GM18907 (cell line): ENCODE results near the gene COG2.
"Not testable (repeated sequence)": the region's sequence is repeated elsewhere in the genome, so short reads cannot be mapped to it uniquely, and the experiment has no call there.

Source experiments
- ATAC-seq: cut with Tn5 transposase; IDR thresholded peaks from one replicate; pipeline ENCODE4 v1.9.1; 2021; ENCODE audit warnings: mild to moderate bottlenecking, moderate library complexity; ENCODE audit not compliant: unreplicated experiment

The COG2 gene

GRCh38 chr1:230624097-230624713 is 18.1 kb upstream of the COG2 start:
- ATAC-seq, result no peak

- no peak for ATAC-seq
Observed at GRCh38 chr1:230626232-230626631, 16.0 kb upstream of the COG2 start.

DNA sequence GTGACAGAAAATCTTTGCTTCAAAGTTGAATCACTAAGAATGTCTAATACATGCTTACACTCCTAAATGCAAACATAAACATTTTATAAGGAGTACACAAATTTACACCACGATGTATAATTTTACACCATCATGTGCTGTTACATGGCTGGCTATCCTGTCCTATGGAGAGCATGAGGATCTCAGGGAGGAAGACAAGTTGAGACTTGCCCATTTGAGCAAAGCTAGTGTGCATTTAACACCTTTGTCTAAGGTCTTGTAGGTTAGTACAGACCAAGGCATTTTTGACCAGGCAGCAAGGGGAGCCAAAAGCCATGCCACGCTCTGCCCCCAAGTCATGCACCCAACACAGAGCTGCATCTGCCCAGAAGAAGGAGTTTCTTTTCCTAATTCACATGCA is 14.5 kb upstream of the COG2 start:
- ATAC-seq, result no peak

DNA sequence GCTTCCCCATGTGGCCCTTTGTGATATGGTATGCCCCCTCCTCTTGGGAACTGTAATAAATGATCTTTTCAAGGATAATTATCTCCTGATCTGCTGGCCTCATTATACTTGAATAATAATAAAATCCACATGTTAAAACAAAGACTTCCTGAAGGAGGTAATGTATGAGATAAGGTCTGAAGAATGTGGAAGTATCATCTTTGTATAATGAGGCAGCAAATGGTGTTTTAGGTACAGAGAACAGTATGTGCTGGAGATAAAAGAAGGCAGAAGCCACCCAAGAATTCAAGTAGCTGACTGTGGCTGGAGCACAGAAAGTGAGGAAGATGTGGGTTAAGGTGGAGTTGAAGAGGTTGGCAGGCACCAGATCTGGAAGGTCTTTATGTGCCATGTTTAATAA is 12.8 kb upstream of the COG2 start:
- no peak for ATAC-seq

DNA sequence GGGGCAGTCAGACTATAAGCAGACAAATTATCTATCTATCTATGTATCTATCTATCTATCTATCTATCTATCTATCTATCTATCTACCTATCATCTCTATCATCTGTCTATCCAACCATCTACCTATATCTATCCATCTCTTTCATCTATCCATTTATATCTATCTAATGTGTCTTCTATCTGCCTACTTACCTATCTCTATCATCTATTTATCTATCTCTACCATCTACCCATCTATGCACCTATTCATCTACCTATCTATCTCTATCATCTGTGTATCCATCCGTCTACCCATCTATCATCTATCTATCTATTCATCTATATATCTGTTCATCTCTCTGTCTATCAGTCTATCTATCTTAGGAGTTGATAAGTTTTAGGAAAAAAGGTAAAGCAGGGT is 10.8 kb upstream of the COG2 start:
- no peak for ATAC-seq

- ATAC-seq, result no peak
Observed at GRCh38 chr1:230632273-230632873, 9.9 kb upstream of the COG2 start.

DNA sequence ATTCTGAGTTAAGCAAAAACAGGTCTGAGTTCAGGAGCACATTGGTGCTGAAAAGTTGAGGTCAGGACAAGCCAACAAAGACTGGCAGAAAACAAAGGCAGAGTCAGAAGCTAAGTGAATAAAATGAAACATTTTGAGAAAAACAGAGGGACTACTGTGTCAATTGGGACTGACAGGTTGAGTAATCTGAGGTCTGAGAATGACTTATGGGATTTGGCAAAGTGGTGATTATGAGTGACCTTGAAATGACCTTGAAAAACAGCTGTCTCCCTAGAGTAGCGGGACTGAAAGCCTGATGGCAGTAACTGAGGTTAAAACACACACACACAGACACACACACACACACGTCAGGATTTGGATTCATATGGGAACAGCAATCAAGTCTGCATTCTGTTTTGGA is 8.8 kb upstream of the COG2 start:
- no peak for ATAC-seq

- ATAC-seq, result no peak
Observed at GRCh38 chr1:230634384-230634783, 7.9 kb upstream of the COG2 start.

- no peak for ATAC-seq
Observed at GRCh38 chr1:230636575-230637148, 5.6 kb upstream of the COG2 start.

- no peak for ATAC-seq
Observed at GRCh38 chr1:230639714-230640209, 2.5 kb upstream of the COG2 start.

GRCh38 chr1:230641346-230641745 is 935 bp upstream of the COG2 start:
- ATAC-seq, result no peak

DNA sequence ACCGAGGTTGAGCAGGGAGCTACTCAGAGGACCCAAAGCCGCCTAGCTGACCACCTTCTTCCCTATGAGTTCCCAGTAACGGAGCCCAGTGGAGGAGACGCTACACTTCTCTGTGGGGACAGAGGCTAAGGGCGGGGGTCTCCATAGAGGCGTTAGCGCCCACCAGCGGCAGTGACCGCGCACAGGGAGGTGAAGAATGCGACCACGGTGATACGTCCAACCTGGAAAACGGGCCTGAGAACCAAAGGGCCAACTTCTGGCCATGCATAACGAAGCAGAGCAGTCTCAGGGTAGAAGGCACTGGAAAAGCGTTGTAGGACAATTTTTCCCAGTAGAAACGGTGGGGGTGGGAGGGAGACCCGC is 400 bp upstream of the COG2 start:
- ATAC-seq, result peak; percentile 11

- ATAC-seq, result no peak
Observed at GRCh38 chr1:230643908-230644307, 1.6 kb downstream of the COG2 start.

DNA sequence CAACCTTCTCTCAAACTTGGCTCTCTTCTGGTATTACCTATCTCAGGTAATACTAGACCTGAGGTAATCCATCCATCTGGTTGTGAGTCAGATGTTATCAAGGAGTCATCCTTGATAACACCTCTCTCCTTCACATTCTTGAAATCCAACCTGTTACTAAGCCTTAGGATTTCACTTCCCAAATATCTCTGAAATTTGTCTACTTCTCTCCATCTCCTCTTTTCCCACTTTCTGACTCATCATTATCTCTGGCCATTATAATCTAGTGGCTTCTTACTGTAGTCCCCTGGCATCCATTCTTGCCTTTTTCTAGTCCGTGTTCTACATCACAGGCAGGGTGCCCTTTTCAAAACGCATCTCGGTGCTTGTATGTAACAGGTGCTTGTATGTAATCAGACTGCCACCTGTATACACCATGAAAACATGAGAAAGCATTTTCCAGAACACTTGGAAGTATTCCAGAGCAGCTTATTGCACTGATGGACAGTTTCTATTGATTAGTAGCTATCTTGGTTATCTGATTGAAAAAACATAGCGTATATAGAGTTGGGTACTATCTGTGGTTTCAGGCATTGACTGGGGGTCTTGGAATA is 4.5 kb downstream of the COG2 start:
- ATAC-seq, result no peak

GRCh38 chr1:230647321-230647720 is 5.0 kb downstream of the COG2 start:
- no peak for ATAC-seq

DNA sequence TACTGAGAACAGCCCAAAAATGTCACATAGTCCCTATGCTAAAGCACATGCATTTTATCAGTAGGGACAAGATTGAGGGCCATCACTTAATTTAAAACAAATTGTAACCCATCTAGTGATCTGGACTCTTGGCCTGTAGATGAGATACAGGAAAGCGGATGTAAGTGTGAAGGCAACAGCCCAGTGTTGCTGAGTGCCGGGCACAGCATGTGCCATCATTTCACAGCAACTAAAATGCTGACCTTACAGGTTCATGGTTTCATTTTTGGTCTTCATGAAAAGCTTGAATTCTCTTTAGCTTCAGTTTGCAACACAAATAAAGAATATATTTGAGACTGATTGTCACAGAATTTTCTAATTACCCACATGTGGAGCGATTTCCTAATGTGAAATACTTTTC is 5.8 kb downstream of the COG2 start:
- no peak for ATAC-seq

DNA sequence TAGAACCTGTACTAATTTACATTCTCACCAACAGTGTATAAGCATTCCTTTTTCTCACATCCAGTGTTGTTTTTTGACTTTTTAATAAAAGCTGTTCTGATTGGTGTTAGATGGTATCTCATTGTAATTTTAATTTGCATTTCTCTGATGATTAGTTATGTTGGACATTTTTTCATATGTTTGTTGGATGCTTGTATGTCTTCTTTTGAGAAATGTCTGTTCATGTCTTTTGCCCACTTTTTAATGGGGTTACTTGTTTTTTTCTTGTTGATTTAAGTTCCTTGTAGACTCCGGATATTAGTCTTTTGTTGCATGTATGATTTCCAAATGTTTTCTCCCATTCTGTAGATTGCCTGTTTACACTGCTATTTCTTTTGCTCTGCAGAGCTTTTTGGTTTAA is 8.0 kb downstream of the COG2 start:
- no peak for ATAC-seq

DNA sequence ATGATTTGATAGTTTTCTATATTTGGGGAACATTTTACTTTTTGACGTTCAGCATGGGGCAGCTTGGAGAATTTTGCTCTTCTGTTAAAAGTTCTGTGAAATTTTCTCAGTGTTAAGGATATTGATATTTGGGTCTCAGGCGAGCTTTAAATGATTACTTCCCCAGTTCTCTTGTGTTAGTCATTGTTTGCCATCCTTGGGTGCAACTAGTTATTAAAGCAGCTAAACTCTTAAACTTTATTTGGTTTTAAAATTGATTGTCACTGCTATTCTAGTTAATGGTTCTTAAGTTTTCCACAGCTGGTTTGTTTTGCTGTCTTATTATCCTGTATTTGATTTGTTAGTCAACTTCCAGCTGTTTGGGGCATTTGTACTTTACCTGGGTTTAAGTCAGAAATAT is 9.0 kb downstream of the COG2 start:
- ATAC-seq, result no peak

GRCh38 chr1:230656719-230657118 is 14.4 kb downstream of the COG2 start:
- ATAC-seq, result not testable (repeated sequence)

DNA sequence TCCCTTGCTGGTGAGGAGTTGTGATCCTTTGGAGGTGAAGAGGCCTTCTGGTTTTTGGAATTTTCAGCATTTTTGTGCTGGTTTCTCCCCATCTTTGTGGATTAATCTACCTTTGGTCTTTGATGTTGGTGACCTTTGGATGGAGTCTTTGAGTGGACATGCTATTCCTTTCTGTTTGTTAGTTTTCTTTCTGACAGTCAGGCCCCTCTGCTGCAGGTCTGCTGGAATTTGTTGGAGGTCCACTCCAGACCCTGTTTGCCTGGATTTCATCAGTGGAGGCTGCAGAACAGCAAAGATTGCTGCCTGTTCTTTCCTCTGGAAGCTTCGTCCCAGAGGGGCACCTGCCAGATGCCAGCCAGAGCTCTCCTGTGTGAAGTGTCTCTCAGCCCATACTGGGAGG is 15.8 kb downstream of the COG2 start:
- ATAC-seq, result not testable (repeated sequence)

DNA sequence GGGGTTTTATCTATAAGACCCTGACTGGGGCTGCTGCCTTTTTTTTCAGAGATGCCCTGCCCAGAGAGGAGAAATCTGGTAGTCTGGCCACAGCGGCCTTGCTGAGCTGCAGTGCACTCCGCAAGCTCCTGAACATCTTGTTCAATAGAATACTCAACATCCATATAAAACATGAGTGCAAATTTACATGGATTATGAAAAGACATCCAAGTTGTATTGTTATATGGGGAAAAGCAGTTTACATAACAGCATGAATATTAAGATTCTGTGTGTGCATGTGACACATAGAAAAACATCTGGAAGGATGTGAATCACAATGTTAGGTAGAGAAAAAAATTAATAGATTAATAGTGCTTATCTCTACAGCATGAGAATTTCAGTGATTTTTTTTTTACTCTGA is 16.4 kb downstream of the COG2 start:
- ATAC-seq, result no peak

- ATAC-seq, result no peak
Observed at GRCh38 chr1:230661976-230662375, 19.7 kb downstream of the COG2 start.
